HCT116 (cell line): ENCODE data around the gene NFIX. TPM values are rescaled to one million over a fixed set of nuclear protein-coding genes. Genes with fewer than 3 reads are reported as not detected.

Experiments
- ATAC-seq: fragments of 200-7000 bp; cut with Tn5 transposase; 2 replicates; pipeline ENCODE4 v1.9.1; 2020; ENCODE audit warnings: mild to moderate bottlenecking, moderate library complexity
- BruUV-seq: library from RNA; stranded (reverse); fragments of 400-500 nt; replicated peaks from 2 replicates; lab custom pipeline; 2021; lab: Mats Ljungman, UMichigan
- CTCF ChIA-PET: fragments of 300-600 bp; sonication (Branson Sonifier 250); formaldehyde crosslinking; loops from one replicate; lab custom pipeline; 2021; ENCODE audit warnings: antibody characterized with exemption; lab: Charles Lee
- POLR2A ChIA-PET: fragments of 300-600, 350-600 bp; sonication (Branson Sonifier 250); formaldehyde crosslinking; loops from one replicate; lab custom pipeline; 2021; ENCODE audit warnings: antibody characterized with exemption; lab: Charles Lee
- RAD21 ChIA-PET, 2 experiments: fragments of 300-600 bp; sonication (Branson Sonifier 250); formaldehyde crosslinking; loops; one replicate each; lab custom pipeline; 2023; ENCODE audit warnings: low total read pairs in 2 of 2; ENCODE audit not compliant: uncharacterized antibody in 2 of 2, unreplicated experiment in 2 of 2, low non-redundant PET in 1 of 2; lab: Charles Lee
- DNase-seq: peaks from one replicate; pipeline ENCODE4 v3.0.0-alpha.2; 2010; ENCODE audit warnings: low read depth, low spot score
- H2AFZ ChIP-seq: fragments of 200-600 bp; shearing (Covaris generic), sonication (generic); 2 replicates; pipeline ENCODE4 v1.6.1; 2017; ENCODE audit warnings: low read depth, mixed run types, mixed read lengths, antibody characterized with exemption, low read length; ENCODE audit not compliant: poor library complexity, severe bottlenecking
- H3K27ac ChIP-seq: 2 replicates; pipeline ENCODE4 v1.5.1; 2012; ENCODE audit warnings: low read depth, low read length
- H3K27me3 ChIP-seq: fragments of 200-600 bp; sonication (generic); 2 replicates; pipeline ENCODE4 v1.6.1; 2016; ENCODE audit warnings: mixed run types, low read length, mixed read lengths; ENCODE audit not compliant: insufficient read depth
- H3K36me3 ChIP-seq, 2 experiments: fragments of 200-500 bp in 1 of 2; fragments of 200-600 bp in 1 of 2; sonication (Bioruptor generic) in 1 of 2; sonication (generic) in 1 of 2; 2 replicates each; pipeline versions ENCODE4 v1.5.1 to v1.6.1; 2014 to 2016; ENCODE audit warnings: low read length in 2 of 2, inconsistent platforms in 1 of 2, mixed read lengths in 1 of 2, mixed run types in 1 of 2; ENCODE audit not compliant: insufficient read depth in 2 of 2, control insufficient read depth in 1 of 2
- H3K4me1 ChIP-seq, 2 experiments: fragments of 200-600 bp in 1 of 2; sonication (generic) in 1 of 2; 2 replicates each; pipeline versions ENCODE4 v1.5.1 to v1.6.1; 2012 to 2017; ENCODE audit warnings: low read length in 2 of 2, inconsistent platforms in 1 of 2, mild to moderate bottlenecking in 1 of 2, mixed read lengths in 1 of 2, mixed run types in 1 of 2, moderate library complexity in 1 of 2; ENCODE audit not compliant: insufficient read depth in 2 of 2, control insufficient read depth in 1 of 2
- H3K4me2 ChIP-seq: fragments of 200-600 bp; sonication (generic); 2 replicates; pipeline ENCODE4 v1.6.1; 2017; ENCODE audit warnings: mixed run types, low read length, mixed read lengths
- H3K4me3 ChIP-seq, 2 experiments: fragments of 200-600 bp in 1 of 2; sonication (generic) in 1 of 2; replicated peaks in 1 of 2; 2 replicates each; pipeline ENCODE4 v1.5.1; 2011 to 2016; ENCODE audit warnings: low read length in 2 of 2, control low read depth in 1 of 2, low read depth in 1 of 2, mild to moderate bottlenecking in 1 of 2, mixed read lengths in 1 of 2, mixed run types in 1 of 2
- H3K79me2 ChIP-seq: fragments of 200-600 bp; sonication (generic); 2 replicates; pipeline ENCODE4 v1.6.1; 2017; ENCODE audit warnings: mild to moderate bottlenecking, mixed run types, low read length, moderate library complexity, mixed read lengths; ENCODE audit not compliant: insufficient read depth
- H3K9ac ChIP-seq: fragments of 200-600 bp; sonication (generic); 2 replicates; pipeline ENCODE4 v1.6.1; 2016; ENCODE audit warnings: low read length, mixed read lengths
- H3K9me2 ChIP-seq: fragments of 200-600 bp; sonication (generic), shearing (Covaris generic); 2 replicates; pipeline ENCODE4 v1.6.1; 2017; ENCODE audit warnings: mixed run types, mild to moderate bottlenecking, moderate library complexity; ENCODE audit not compliant: insufficient read depth
- H3K9me3 ChIP-seq, 2 experiments: fragments of 200-500 bp in 1 of 2; fragments of 200-600 bp in 1 of 2; sonication (Bioruptor generic) in 1 of 2; sonication (generic) in 1 of 2; 2 replicates each; pipeline ENCODE4 v1.6.1; 2014 to 2017; ENCODE audit warnings: low read length in 2 of 2, mixed read lengths in 2 of 2, inconsistent platforms in 1 of 2, low read depth in 1 of 2, mild to moderate bottlenecking in 1 of 2, mixed run types in 1 of 2, moderate library complexity in 1 of 2; ENCODE audit not compliant: control insufficient read depth in 1 of 2, insufficient read depth in 1 of 2
- H4K20me1 ChIP-seq: fragments of 200-600 bp; sonication (generic), shearing (Covaris generic); 2 replicates; pipeline ENCODE4 v1.6.1; 2017; ENCODE audit warnings: mixed run types, mild to moderate bottlenecking, moderate library complexity; ENCODE audit not compliant: insufficient read depth
- EGR1 ChIP-seq: IDR thresholded peaks from 2 replicates; pipeline ENCODE4 v1.6.1; 2012; ENCODE audit warnings: low read depth
- MAX ChIP-seq: IDR thresholded peaks from 2 replicates; pipeline ENCODE4 v1.6.1; 2012
- POLR2A ChIP-seq: IDR thresholded peaks from 2 replicates; pipeline ENCODE4 v1.7.0; 2011; ENCODE audit warnings: borderline replicate concordance; ENCODE audit not compliant: insufficient read depth, insufficient read length; ENCODE audit errors: extremely low read depth
- RAD21 ChIP-seq: IDR thresholded peaks from 2 replicates; pipeline ENCODE4 v1.6.1; 2012; ENCODE audit warnings: low read depth, mild to moderate bottlenecking
- SRF ChIP-seq: IDR thresholded peaks from 2 replicates; pipeline ENCODE4 v1.6.1; 2012; ENCODE audit warnings: low read depth
- YY1 ChIP-seq: IDR thresholded peaks from 2 replicates; pipeline ENCODE4 v1.6.1; 2011; ENCODE audit warnings: low read length, low read depth, moderate library complexity, mild to moderate bottlenecking; ENCODE audit not compliant: insufficient replicate concordance; ENCODE audit errors: extremely low read depth
- ZBTB33 ChIP-seq: IDR thresholded peaks from 2 replicates; pipeline ENCODE4 v1.6.1; 2011; ENCODE audit warnings: mild to moderate bottlenecking, low read length, moderate library complexity; ENCODE audit not compliant: insufficient replicate concordance; ENCODE audit errors: extremely low read depth
- ZNF274 ChIP-seq: fragments of 200-500 bp; sonication (Bioruptor generic); IDR thresholded peaks from 2 replicates; pipeline ENCODE4 v1.6.1; 2014; ENCODE audit warnings: mild to moderate bottlenecking, low read depth, low read length, inconsistent platforms
- intact Hi-C: fragments of 100-400 bp; cut with micrococcal nuclease; formaldehyde crosslinking; loops from 2 replicates; pipeline ENCODE4 v1.10.0; 2022
- total RNA-seq: library from RNA; stranded (reverse); gene quantifications from one replicate; pipeline ENCODE4 v1.2.1, GENCODE V29; 2021; ENCODE audit not compliant: unreplicated experiment

Gene NFIX
- total RNA-seq, 1 experiment from 2014 or later = 34.8 TPM

- Histone ChIP-seq H2AFZ (no peak overlapping the region), H3K4me1 (no peaks in the 10 kb centered on the region), H3K9me3 (no peaks in the 10 kb centered on the region), H3K36me3 (no peaks in the 10 kb centered on the region), H3K79me2 (no peaks in the 10 kb centered on the region), H4K20me1 (no peaks in the 10 kb centered on the region), H3K27ac (no peak overlapping the region), H3K4me2 (no peak overlapping the region), H3K4me3 (no peak overlapping the region), H3K9ac (no peak overlapping the region), H3K9me2 (no peaks in the 10 kb centered on the region), H3K27me3 (no peaks in the 10 kb centered on the region)
- ChIA-PET POLR2A (no interaction called here), CTCF (no interaction called here), RAD21 (no interaction called here)
- no TSS peak for BruUV-seq
- no peak for DNase-seq
- intact Hi-C loops = no loop called here
- TF ChIP-seq RAD21 (no peak), YY1 (no peak), MAX (no peak), SRF (no peak), ZNF274 (no peak), ZBTB33 (no peak), POLR2A (no peak), EGR1 (no peak)
- no peak for ATAC-seq
Measured at GRCh38 chr19:13087795-13088537, 92.7 kb downstream of the NFIX start.
